Measurements from ENCODE around the gene FAM209B. TPM values are rescaled to one million over a fixed set of nuclear protein-coding genes. Genes with fewer than 3 reads are reported as not detected.

Gene FAM209B
- total and polyA plus RNA-seq, 10 of the 15 experiments (the other 5 are each of a cell fraction or from before 2014, with no cell fraction given): 0.22 to 0.77 (median 0.41) TPM; not detected in 2

GRCh38 chr20:56572172-56572571 lies 39.1 kb downstream of the FAM209B start:
- Histone ChIP-seq H2AFZ (ENCODE audit: control insufficient read depth, low read depth, low read length) (no peak overlapping the region), H3K4me1 (ENCODE audit: control insufficient read depth, insufficient read depth, low read length) (no peaks in the 10 kb centered on the region), H3K36me3 (ENCODE audit: control insufficient read depth in 2 of 2, insufficient read depth in 2 of 2, low read length in 1 of 2) (no peaks in the 10 kb centered on the region), H3K9me3 (replicated peaks; ENCODE audit: control insufficient read depth, insufficient read depth, low read length) (no peaks in the 10 kb centered on the region), H3K79me2 (ENCODE audit: control insufficient read depth, insufficient read depth, low read length) (no peaks in the 10 kb centered on the region), H3K9ac (ENCODE audit: control insufficient read depth, insufficient read depth, low read length) (no peak overlapping the region), H3K4me2 (ENCODE audit: control insufficient read depth, insufficient read depth) (no peak overlapping the region), H3K27me3 (replicated peaks in 1 of 2; ENCODE audit: control insufficient read depth in 2 of 2, insufficient read depth in 2 of 2, low read length in 1 of 2) (no peaks in the 10 kb centered on the region; a peak in 1 of 4 replicates), H3K4me3 (no peak overlapping the region), H4K20me1 (ENCODE audit: control insufficient read depth, insufficient read depth) (no peaks in the 10 kb centered on the region), H3K27ac (ENCODE audit: control insufficient read depth, insufficient read depth) (no peak overlapping the region)
- WGBS (ENCODE audit: insufficient coverage, insufficient replicate concordance, low lambda C conversion rate, missing lambda C conversion rate): 33% methylated on average over 4 of the region's 4 CpGs
- SMC1A ChIA-PET (ENCODE audit: uncharacterized antibody, unreplicated experiment): interaction anchor here (1.7 kb wide), 1 partner anchor 21 kb away, joined by 6 read pairs; no protein-coding TSS in a partner anchor
- intact Hi-C loops (cut with micrococcal nuclease; ENCODE audit: unreplicated experiment) (no loop called here), in situ Hi-C loops (cut with MboI) (no loop called here)
- FAIRE-seq (no peak), ATAC-seq (no peak), DNase-seq (ENCODE audit: low read depth, low spot score) (no peak)
- no TSS peak for BruUV-seq (replicated peaks)
- TF ChIP-seq KLF5 (IDR thresholded peaks at IDR 0.05; ENCODE audit: partially characterized antibody): no peak
- RAD21 ChIA-PET (ENCODE audit: unreplicated experiment): no interaction called here
- POLR2A ChIA-PET: no interaction called here
- CTCF ChIA-PET: interaction anchor here (1.0 to 3.2 kb wide), 2 partner anchors 14 to 21 kb away, joined by 3 to 14 read pairs; no protein-coding TSS in a partner anchor

GRCh38 chr20:56573986-56574385 lies 40.9 kb downstream of the FAM209B start:
- FAIRE-seq (no peak), ATAC-seq (no peak), DNase-seq (ENCODE audit: low read depth, low spot score) (no peak)
- intact Hi-C loops (cut with micrococcal nuclease; ENCODE audit: unreplicated experiment) (no loop called here), in situ Hi-C loops (cut with MboI) (no loop called here)
- 57% methylated on average over 5 of the region's 5 CpGs for WGBS (ENCODE audit: insufficient coverage, insufficient replicate concordance, low lambda C conversion rate, missing lambda C conversion rate)
- BruUV-seq (replicated peaks): no TSS peak
- Histone ChIP-seq H3K4me2 (ENCODE audit: control insufficient read depth, insufficient read depth) (no peak overlapping the region), H3K9ac (ENCODE audit: control insufficient read depth, insufficient read depth, low read length) (no peak overlapping the region), H3K36me3 (ENCODE audit: control insufficient read depth in 2 of 2, insufficient read depth in 2 of 2, low read length in 1 of 2) (no peaks in the 10 kb centered on the region), H3K4me3 (no peak overlapping the region), H4K20me1 (ENCODE audit: control insufficient read depth, insufficient read depth) (no peaks in the 10 kb centered on the region), H3K4me1 (ENCODE audit: control insufficient read depth, insufficient read depth, low read length) (no peaks in the 10 kb centered on the region), H3K27ac (ENCODE audit: control insufficient read depth, insufficient read depth) (no peak overlapping the region), H2AFZ (ENCODE audit: control insufficient read depth, low read depth, low read length) (no peak overlapping the region), H3K27me3 (replicated peaks in 1 of 2; ENCODE audit: control insufficient read depth in 2 of 2, insufficient read depth in 2 of 2, low read length in 1 of 2) (no peaks in the 10 kb centered on the region; a peak in 2 of 4 replicates), H3K9me3 (replicated peaks; ENCODE audit: control insufficient read depth, insufficient read depth, low read length) (no peaks in the 10 kb centered on the region), H3K79me2 (ENCODE audit: control insufficient read depth, insufficient read depth, low read length) (no peaks in the 10 kb centered on the region)
- ChIA-PET SMC1A (ENCODE audit: uncharacterized antibody, unreplicated experiment) (interaction anchor here (1.1 to 3.1 kb wide), 2 partner anchors 23 to 148 kb away, joined by 3 to 12 read pairs; no protein-coding TSS in a partner anchor), POLR2A (no interaction called here), CTCF (interaction anchor here (3.2 kb wide), 1 partner anchor 23 kb away, joined by 14 read pairs; no protein-coding TSS in a partner anchor), RAD21 (ENCODE audit: unreplicated experiment) (no interaction called here)
- no peak for TF ChIP-seq ZNF384 (IDR thresholded peaks at IDR 0.05; ENCODE audit: borderline replicate concordance, low read depth, low read length)
- no peak for TF ChIP-seq MEF2B (IDR thresholded peaks at IDR 0.05; ENCODE audit: partially characterized antibody, poor library complexity, severe bottlenecking)
- no peak for TF ChIP-seq EGR1 (IDR thresholded peaks at IDR 0.05; ENCODE audit: borderline replicate concordance in 1 of 2, low read depth in 2 of 2, low read length in 2 of 2)
- TF ChIP-seq RAD21 (IDR thresholded peaks at IDR 0.05; ENCODE audit: insufficient read depth, low read depth, low read length): no peak
